ENCODE results near the gene USH2A. TPM values are rescaled to one million over a fixed set of nuclear protein-coding genes. Genes with fewer than 3 reads are reported as not detected.

The USH2A gene
- total and polyA plus RNA-seq, 11 donors: 0.03 to 4.7 (median 1.7) TPM

- Histone ChIP-seq H3K9me3 (no peaks in the 10 kb centered on the region), H3K4me1 (no peaks in the 10 kb centered on the region), H3K27me3 (peaks cover 0 to 12% (median 0%) of the 10 kb centered on the region in 9 donors), H3K27ac (no peak overlapping the region), H3K36me3 (no peaks in the 10 kb centered on the region), H3K4me3 (no peak overlapping the region)
- no peak for DNase-seq
- TF ChIP-seq POLR2A (IDR thresholded peaks at IDR 0.05) (no peak), CTCF (IDR thresholded peaks at IDR 0.05) (no peak)
- 87 to 94% (median 89%) methylated on average over 4 of the region's 4 CpGs for WGBS, 4 donors
- intact Hi-C loops (cut with DNase I): no loop called here
- ATAC-seq: no peak
Measured at GRCh38 chr1:215648957-215649356, 774.3 kb downstream of the USH2A start.

- TF ChIP-seq POLR2A (IDR thresholded peaks at IDR 0.05) (no peak), CTCF (IDR thresholded peaks at IDR 0.05) (no peak)
- WGBS, 4 donors: 67 to 71% (median 69%) methylated on average over 3 of the region's 3 CpGs
- DNase-seq: no peak
- Histone ChIP-seq H3K27ac (no peak overlapping the region), H3K4me3 (no peak overlapping the region), H3K9me3 (no peaks in the 10 kb centered on the region), H3K36me3 (no peaks in the 10 kb centered on the region), H3K4me1 (no peaks in the 10 kb centered on the region), H3K27me3 (peaks cover 0 to 12% (median 0%) of the 10 kb centered on the region in 9 donors)
- no peak for ATAC-seq
- intact Hi-C loops (cut with DNase I): no loop called here
Measured at GRCh38 chr1:215647738-215648137, 775.5 kb downstream of the USH2A start.

GRCh38 chr1:215645861-215646260 is 777.4 kb downstream of the USH2A start:
- H3K9me3 ChIP-seq: no peaks in the 10 kb centered on the region
- ATAC-seq: no peak
- no peak overlapping the region for H3K27ac ChIP-seq
- TF ChIP-seq CTCF (IDR thresholded peaks at IDR 0.05) (no peak), POLR2A (IDR thresholded peaks at IDR 0.05) (no peak)
- intact Hi-C loops (cut with DNase I): no loop called here
- no peak for DNase-seq
- no peaks in the 10 kb centered on the region for H3K4me1 ChIP-seq
- no peaks in the 10 kb centered on the region for H3K36me3 ChIP-seq
- peaks cover 0 to 12% (median 0%) of the 10 kb centered on the region in 9 donors for H3K27me3 ChIP-seq
- H3K4me3 ChIP-seq: no peak overlapping the region
- WGBS, 4 donors: 91 to 98% (median 92%) methylated on average over 2 of the region's 2 CpGs

- Histone ChIP-seq H3K9me3 (no peaks in the 10 kb centered on the region), H3K27me3 (peaks cover 0 to 12% (median 0%) of the 10 kb centered on the region in 9 donors), H3K36me3 (no peaks in the 10 kb centered on the region), H3K4me1 (no peaks in the 10 kb centered on the region), H3K27ac (no peak overlapping the region), H3K4me3 (no peak overlapping the region)
- DNase-seq (no peak), ATAC-seq (no peak)
- intact Hi-C loops (cut with DNase I): no loop called here
- WGBS, 4 donors: 91 to 95% (median 93%) methylated on average over 4 of the region's 4 CpGs
- no peak for TF ChIP-seq CTCF (IDR thresholded peaks at IDR 0.05)
- TF ChIP-seq POLR2A (IDR thresholded peaks at IDR 0.05): no peak
Measured at GRCh38 chr1:215645182-215645581, 778.1 kb downstream of the USH2A start.
